ENCODE data around the gene THG1L.
A peak's percentile ranks its signal among the peaks of the same experiment; 100 is the strongest.

THG1L gene

DNA sequence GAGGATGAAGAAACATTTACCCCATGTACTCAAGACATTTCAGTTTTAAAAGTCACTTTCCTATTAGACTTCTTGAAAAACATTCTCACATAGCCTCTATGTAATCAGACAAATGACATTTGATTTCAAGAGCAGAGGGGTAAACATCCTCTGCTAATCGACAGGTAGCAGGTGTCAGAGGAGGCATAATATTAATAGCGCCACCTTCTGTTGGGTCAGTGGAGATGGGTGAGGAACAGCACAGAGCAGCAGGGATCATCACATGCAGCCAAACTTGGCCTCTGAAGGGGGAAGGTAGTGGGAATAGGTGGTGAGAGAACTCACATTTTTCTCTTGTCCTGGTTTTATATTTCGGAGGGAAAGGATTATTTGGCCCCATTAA, 9.0 kb downstream of the THG1L start:
- Mint-ChIP-seq H3K9me3 (ENCODE audit: low read depth) (no peaks in the 10 kb centered on the region), H3K4me1 (ENCODE audit: low read depth) (peaks cover 16% of the 10 kb centered on the region), H3K27ac (no peak overlapping the region), H3K4me3 (no peak overlapping the region), H3K27me3 (no peaks in the 10 kb centered on the region), H3K36me3 (peaks cover 9% of the 10 kb centered on the region)

DNA sequence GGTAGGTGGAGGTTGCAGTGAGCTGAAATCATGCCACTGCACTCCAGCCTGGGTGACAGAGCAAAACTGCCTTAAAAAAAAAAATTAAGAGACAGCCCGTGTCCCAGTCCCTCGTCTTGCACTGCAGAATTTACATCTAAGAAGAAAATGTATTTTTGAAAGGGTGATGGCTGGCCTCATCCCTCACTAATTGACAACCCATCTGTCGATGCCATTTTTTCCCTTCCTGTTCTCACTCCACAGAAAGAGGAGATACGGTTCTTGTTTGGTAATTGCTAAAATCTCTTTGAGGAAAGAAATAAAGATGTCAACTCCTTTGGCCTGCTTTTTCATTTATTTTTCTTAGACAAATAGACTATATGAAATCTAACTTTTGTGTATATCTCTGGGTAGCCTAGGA, 9.9 kb downstream of the THG1L start:
- peaks cover 21% of the 10 kb centered on the region for H3K4me1 Mint-ChIP-seq (ENCODE audit: low read depth)
- no peak overlapping the region for H3K27ac Mint-ChIP-seq
- peaks cover 9% of the 10 kb centered on the region for H3K36me3 Mint-ChIP-seq
- H3K27me3 Mint-ChIP-seq = no peaks in the 10 kb centered on the region
- H3K4me3 Mint-ChIP-seq = no peak overlapping the region
- no peaks in the 10 kb centered on the region for H3K9me3 Mint-ChIP-seq (ENCODE audit: low read depth)

DNA sequence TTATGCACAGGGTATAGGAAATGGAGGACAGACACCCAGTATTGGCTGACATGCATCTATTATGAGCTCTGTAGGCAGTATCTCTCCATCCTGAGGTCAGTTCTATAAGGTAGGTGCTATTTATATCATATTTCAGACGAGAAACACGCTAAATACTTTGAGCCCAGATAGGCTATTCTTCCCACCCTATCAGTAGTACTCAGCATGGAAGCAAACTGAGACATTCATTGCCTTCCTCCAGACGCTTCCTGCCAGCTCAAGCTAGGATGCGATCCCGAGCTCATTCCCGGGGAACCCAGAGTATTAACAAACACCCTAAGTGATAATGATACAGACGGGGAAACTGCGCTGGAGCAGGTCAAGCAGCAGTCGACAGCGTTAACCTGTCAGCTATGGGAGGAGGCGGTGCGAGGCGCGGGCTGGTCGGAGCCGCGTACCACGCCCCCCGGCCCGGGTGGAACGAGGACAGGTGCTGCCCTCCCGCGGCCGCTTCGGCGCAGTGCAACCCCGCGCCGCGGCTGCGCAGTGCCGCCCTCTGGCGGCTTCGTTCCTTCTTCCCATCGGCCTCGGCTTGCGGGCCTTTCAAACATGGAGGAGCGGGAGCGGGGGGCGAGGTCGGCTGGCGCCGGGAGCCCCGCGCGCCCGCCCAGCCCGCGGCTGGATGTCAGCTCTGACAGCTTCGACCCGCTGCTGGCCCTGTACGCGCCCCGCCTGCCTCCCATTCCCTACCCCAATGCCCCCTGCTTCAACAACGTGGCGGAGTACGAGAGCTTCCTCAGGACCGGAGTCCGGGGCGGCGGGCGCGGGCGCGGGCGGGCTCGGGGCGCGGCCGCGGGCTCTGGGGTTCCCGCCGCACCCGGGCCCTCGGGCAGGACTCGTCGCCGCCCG, 12.2 kb downstream of the THG1L start, which contains the start of gene LSM11:
Gene LSM11 (plus strand): TSS at position 550 of the 888 bp plus-strand sequence. CDS start 39 bp downstream, at position 589.
- Mint-ChIP-seq H3K4me3 (peak within 1 kb of the TSS; percentile 96), H3K9me3 (ENCODE audit: low read depth) (no peaks in the 10 kb centered on the region), H3K27me3 (no peaks in the 10 kb centered on the region), H3K36me3 (peaks cover 1% of the 10 kb centered on the region), H3K27ac (peak within 1 kb of the TSS; percentile 91), H3K4me1 (ENCODE audit: low read depth) (peaks cover 33% of the 10 kb centered on the region)

DNA sequence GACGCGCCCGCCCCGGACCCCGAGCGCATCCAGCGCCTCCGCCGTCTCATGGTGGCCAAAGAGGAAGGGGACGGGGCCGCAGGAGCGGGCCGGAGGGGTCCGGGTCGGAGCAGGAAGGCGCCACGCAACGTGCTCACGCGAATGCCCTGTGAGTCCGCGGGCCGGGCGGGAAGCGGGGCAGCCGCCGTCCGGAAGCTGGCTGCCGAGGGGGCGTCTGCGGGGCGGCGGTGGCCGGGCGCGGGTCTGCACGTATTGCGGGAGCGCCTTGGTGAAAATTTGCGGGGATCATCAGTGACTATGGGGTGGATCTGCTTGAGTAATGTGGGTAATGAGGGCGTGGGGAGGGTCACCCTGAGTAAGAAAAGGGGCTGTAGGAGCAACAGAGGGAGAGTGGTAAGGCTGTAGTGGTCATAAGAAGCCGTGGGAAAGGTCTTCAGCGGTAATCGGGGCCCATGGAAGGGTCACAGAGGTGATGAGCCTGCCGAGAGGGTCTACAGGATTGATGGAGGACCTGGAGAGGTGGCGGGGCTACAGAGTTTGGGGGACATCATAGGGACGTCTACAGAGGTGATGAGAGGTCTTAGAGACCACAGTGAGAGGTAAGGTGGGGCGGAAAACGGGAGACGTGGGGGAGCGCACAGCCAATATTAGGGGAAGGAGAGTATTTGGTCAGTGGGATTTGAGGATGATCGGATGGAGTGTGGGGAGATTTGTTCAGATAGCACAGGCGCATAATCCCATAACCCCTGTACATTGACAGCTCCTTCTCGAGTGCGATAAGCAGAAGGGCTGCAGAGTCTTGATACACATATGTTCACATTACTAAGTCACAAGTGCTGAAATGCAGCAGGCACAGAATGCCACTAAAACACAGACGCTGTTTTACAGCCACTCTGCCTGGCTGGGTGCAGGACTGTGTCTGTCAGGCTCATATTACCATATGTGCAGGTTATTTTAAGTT, 13.1 kb downstream of the THG1L start:
- Mint-ChIP-seq H3K27ac (peak overlapping the region; percentile 91), H3K4me3 (peak overlapping the region; percentile 96), H3K27me3 (no peaks in the 10 kb centered on the region), H3K4me1 (ENCODE audit: low read depth) (peaks cover 36% of the 10 kb centered on the region), H3K9me3 (ENCODE audit: low read depth) (no peaks in the 10 kb centered on the region), H3K36me3 (no peaks in the 10 kb centered on the region)

DNA sequence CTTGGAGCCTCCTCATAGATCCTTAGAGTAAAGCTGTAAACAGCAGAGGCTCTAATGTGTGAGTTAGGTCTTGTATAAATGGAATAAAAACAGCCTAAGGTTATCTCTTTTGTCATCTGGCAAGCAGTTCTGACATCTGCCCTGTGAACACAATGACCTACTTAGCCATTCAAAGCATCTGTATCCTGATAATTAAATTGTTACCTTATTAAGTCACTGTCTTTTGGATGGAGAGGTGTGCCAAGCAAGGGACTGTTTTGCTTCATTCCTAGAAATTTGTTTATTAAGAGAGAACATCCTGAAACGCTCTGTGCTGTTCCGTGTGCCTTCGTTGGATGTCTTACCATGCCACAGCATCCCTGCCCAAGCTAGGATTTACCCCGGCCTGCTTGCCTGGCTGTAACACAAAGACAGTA, 13.8 kb downstream of the THG1L start:
- H3K9me3 Mint-ChIP-seq (ENCODE audit: low read depth) = no peaks in the 10 kb centered on the region
- no peak overlapping the region for H3K27ac Mint-ChIP-seq
- H3K4me1 Mint-ChIP-seq (ENCODE audit: low read depth) = peaks cover 36% of the 10 kb centered on the region
- no peaks in the 10 kb centered on the region for H3K27me3 Mint-ChIP-seq
- H3K36me3 Mint-ChIP-seq = no peaks in the 10 kb centered on the region
- peak overlapping the region; percentile 96 for H3K4me3 Mint-ChIP-seq

DNA sequence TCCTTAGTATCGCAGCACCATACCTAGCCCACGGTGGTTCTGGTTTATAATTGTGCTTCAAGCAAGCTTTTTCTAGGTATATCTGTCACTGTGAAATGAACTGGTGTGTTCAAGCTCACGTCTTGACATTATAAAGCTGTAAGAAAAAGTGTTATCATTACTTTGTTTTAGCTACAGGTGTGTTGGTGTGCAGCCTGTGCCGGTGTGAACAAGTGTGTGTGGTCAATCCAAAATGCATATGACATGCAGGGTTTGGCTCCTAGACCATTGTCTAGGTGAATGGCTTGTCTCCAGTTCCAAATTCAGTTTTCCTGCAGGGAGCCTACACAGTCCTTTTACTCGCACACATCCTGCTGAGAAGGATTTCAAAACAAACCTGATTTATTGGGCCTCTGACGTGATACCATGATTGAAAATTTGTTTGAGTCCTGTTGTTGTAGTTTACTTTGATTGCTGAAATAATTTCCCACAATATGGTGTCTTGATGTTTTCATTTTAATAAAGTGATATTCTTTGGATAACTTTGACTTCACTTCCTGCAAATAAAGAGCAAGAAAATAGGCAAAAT, 16.0 kb downstream of the THG1L start:
- Mint-ChIP-seq H3K27me3 (no peaks in the 10 kb centered on the region), H3K4me1 (ENCODE audit: low read depth) (peaks cover 36% of the 10 kb centered on the region), H3K9me3 (ENCODE audit: low read depth) (no peaks in the 10 kb centered on the region), H3K36me3 (peaks cover 3% of the 10 kb centered on the region), H3K27ac (no peak overlapping the region), H3K4me3 (no peak overlapping the region)

DNA sequence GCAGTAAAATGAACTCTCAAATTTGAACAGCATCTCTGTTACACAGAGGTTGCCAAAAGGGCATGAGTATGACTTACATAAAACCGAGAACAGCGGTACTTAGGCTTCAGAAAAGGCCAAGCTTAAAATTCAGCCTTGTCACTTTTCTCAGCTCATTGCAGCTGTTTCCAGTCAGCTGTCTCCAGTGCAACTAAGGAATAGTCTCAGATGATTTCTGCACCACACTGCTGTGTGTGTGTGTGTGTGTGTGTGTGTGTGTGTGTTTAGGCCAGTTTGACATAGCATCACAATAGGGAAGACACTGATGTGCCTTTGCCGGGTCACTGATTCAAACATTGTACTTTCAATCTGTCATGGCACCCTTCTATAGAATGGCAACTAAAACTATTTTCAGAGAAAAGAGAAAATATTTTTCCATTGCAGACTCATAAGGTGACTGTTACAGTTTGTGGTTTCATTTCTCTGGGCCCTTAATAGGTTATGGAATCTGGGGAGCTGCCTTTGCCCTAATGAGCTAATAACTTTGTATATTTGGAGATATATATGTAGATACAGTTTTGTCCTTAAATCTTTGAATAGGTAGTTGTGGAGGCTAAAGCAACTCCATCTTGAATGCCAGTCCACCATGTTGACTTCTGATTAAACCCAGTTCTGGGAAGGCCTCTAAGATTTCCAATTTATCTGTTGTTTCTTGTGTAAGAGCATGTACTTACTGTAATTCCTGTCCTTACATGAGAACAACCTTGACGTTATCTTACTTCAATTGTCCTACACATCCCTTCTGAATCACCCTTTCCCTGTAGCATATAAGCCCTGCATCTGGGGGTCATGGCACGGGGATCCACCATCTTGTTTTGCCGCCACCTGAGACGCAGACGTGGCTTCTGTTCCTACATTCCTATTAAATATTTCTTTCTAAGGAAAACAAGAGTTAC, 16.8 kb downstream of the THG1L start:
- no peaks in the 10 kb centered on the region for H3K27me3 Mint-ChIP-seq
- no peaks in the 10 kb centered on the region for H3K9me3 Mint-ChIP-seq (ENCODE audit: low read depth)
- H3K4me1 Mint-ChIP-seq (ENCODE audit: low read depth) = peaks cover 32% of the 10 kb centered on the region
- peaks cover 6% of the 10 kb centered on the region for H3K36me3 Mint-ChIP-seq
- no peak overlapping the region for H3K4me3 Mint-ChIP-seq
- H3K27ac Mint-ChIP-seq = no peak overlapping the region

DNA sequence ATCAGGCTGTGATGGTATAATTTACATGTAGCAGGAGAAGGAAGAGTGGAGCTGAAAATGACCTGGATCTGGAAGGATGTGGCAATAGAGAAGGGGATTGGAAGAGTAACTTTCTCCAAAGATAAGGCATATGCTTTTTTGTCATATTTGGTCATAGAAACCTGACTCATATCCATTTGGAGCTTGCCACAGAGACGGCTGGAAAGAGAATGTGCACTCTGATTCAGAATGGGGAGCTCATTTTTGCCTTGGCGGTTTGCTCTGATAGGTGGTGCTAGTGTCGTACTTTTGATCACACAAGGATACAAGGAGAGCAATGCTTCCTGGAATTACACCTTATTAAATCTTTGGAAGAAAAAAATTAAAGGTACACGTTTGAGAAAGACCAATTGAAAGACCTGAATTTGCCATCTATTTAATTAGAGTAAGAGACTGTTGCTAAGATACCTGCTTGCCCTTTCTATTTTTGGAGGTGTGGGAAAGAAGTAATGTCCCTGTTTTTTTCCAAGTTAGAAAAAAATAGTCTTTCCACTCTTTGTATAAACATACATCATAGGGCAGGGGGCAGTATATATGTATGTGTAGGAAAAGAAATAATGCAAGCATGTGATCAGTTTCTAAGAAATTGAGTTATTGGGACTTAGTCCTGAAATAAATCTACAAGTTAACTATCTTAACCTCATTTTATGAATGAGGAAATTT, 17.7 kb downstream of the THG1L start:
- Mint-ChIP-seq H3K36me3 (peaks cover 6% of the 10 kb centered on the region), H3K9me3 (ENCODE audit: low read depth) (no peaks in the 10 kb centered on the region), H3K27me3 (no peaks in the 10 kb centered on the region), H3K27ac (no peak overlapping the region), H3K4me1 (ENCODE audit: low read depth) (peaks cover 29% of the 10 kb centered on the region), H3K4me3 (no peak overlapping the region)

DNA sequence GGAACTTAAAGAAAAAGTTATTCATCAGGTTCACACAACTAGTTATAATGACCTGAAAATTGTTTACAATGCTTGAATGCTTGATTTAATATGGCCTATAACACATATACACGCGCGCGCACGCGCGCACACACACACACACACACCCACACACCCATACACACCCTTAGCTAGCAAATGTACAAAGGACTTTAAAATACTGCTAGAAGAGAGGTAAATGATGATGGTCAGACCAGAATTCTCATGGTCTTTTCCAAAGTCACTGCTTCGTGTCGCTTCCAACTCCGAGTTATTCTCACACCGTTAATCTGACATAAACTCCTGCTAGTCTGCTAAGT, 18.2 kb downstream of the THG1L start:
- Mint-ChIP-seq H3K4me3 (no peak overlapping the region), H3K4me1 (ENCODE audit: low read depth) (peaks cover 26% of the 10 kb centered on the region), H3K27ac (no peak overlapping the region)

DNA sequence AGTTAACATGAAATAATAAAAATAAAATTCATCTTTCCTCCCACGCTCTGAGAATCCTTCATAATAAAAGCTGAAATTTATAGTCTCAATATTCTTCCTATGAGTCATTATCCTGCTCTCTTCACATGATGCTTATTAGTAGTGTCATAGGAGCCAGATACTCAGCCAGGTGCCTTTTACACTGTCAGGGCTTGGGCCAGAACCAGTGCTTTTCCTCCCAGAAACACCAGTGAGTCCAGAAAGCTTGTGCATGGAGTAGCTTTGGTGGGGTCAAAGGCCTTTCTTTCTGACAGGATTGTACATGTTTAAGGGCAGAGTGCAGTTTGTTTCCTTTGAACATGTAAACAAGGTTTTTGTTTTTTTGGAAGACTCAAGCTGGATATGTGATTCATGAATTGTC, 19.1 kb downstream of the THG1L start:
- no peak overlapping the region for H3K4me3 Mint-ChIP-seq

More for the DNA sequence above, 18.2 kb downstream of the THG1L start:
- H3K27me3 Mint-ChIP-seq = no peaks in the 10 kb centered on the region
- peaks cover 6% of the 10 kb centered on the region for H3K36me3 Mint-ChIP-seq
- H3K9me3 Mint-ChIP-seq (ENCODE audit: low read depth) = no peaks in the 10 kb centered on the region

DNA sequence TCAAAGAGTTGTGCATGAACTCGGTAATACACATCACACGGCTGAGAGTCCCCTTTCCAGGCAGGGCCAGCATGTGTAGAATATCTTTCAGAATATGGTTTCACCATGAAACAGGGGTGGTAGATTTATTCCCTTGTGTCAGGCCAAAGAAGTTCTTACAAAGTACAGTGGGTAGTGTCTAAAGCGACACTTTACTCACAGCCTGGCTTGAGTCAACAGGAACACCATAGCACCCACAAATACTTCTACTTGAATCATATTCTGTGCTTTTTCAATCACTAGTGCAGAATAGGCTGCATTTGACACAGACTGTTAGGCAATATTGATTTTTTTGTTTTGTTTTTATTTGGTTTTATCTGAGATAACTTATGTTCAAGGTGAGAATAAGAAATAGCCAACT, 24.9 kb downstream of the THG1L start:
- no peaks in the 10 kb centered on the region for H3K9me3 Mint-ChIP-seq (ENCODE audit: low read depth)
- no peaks in the 10 kb centered on the region for H3K4me1 Mint-ChIP-seq (ENCODE audit: low read depth)
- H3K27me3 Mint-ChIP-seq = no peaks in the 10 kb centered on the region
- H3K36me3 Mint-ChIP-seq = peaks cover 9% of the 10 kb centered on the region
- H3K4me3 Mint-ChIP-seq = no peak overlapping the region
- H3K27ac Mint-ChIP-seq = no peak overlapping the region

More for the DNA sequence above, 19.1 kb downstream of the THG1L start:
- Mint-ChIP-seq H3K4me1 (ENCODE audit: low read depth) (peaks cover 19% of the 10 kb centered on the region), H3K36me3 (peaks cover 6% of the 10 kb centered on the region), H3K9me3 (ENCODE audit: low read depth) (no peaks in the 10 kb centered on the region), H3K27ac (no peak overlapping the region), H3K27me3 (no peaks in the 10 kb centered on the region)

DNA sequence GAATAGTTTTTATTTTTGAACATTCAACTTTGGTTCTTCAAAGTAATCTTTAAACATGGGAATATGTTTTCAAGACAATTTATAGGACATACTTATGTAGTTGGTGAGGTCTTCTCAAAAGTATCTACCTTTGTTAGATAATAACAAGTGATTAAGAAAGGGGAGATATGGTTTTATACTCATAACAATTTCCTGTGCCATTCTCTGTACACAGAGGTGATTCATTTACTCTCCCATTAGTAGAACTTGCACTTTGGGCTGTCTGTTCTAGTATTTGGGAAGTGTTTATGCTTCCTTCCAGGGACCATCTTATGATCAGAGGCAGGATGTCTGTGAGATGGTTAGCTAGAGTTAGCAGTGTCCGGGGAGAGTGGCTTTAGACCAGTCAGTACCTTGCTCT, 27.5 kb downstream of the THG1L start:
- Mint-ChIP-seq H3K27ac (no peak overlapping the region), H3K4me1 (ENCODE audit: low read depth) (no peaks in the 10 kb centered on the region), H3K36me3 (peaks cover 4% of the 10 kb centered on the region), H3K4me3 (no peak overlapping the region), H3K9me3 (ENCODE audit: low read depth) (no peaks in the 10 kb centered on the region), H3K27me3 (no peaks in the 10 kb centered on the region)

DNA sequence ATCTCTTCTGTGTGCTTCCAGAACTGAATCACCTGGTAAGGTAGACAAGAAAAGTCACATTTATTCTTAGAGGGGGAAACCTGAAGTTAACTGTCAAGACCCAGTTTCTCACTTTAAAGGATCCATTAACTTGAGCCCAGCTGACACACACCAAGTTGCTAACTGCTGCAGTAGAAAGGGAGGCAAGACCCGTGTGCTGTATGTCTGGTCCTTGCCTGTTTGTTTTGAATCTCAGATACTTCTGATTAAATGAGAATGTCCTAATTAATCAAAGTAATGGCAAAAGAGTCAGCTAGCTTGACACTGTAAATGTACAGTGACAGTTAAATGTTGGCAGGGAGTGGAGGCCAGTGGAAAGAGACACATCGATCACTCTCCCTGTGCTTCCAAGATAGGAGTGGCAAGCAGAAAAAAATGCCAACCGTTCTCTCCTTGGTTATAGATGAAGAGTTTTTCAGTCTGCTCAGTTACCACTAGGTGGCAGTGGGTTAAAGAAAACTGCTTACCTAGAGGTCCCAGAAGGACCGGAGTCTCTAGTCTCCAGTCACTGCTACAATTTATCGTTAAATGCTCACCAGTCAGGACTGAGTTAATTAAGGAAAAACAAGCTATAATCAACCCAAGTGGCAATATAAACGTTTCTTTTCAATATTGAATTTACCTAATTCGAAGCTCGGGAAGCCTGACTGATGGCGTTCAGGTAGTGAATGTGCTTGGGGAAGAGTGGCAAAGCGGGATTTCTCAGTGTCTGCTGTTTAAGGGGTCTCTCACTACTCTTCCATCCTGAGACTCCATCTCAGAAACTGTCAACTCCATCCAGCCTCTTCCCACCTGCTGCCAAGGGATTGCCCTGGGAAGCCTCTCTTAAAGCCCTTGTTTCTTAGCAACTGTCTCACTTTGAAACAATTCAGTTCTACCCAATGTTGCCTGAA, 30.7 kb downstream of the THG1L start:
- Mint-ChIP-seq H3K27ac (no peak overlapping the region), H3K27me3 (no peaks in the 10 kb centered on the region), H3K36me3 (no peaks in the 10 kb centered on the region), H3K4me3 (no peak overlapping the region), H3K4me1 (ENCODE audit: low read depth) (no peaks in the 10 kb centered on the region), H3K9me3 (ENCODE audit: low read depth) (no peaks in the 10 kb centered on the region)

All from activated naive CD8-positive, alpha-beta T cell (primary cell).